K562 (cell line): ENCODE results near the gene CEP72.

Experiments
- CTCF ChIP-seq, 3 experiments: IDR thresholded peaks in 2 of 3; conservative IDR thresholded peaks in 1 of 3; 2 replicates each; pipeline ENCODE4 v1.5.1; 2011 to 2012; ENCODE audit warnings: low read length in 3 of 3, mild to moderate bottlenecking in 3 of 3, control low read depth in 2 of 3, improper control_type of control experiment in 1 of 3, inconsistent platforms in 1 of 3, low read depth in 1 of 3, mixed read lengths in 1 of 3, moderate library complexity in 1 of 3; ENCODE audit not compliant: insufficient read depth in 2 of 3
- ELF1 ChIP-seq: fragments of 200-800 bp; sonication (Bioruptor generic); IDR thresholded peaks from 2 replicates; pipeline ENCODE4 v1.6.1; 2016; ENCODE audit warnings: missing genetic modification characterization, missing compliant biosample characterization
- ESRRA ChIP-seq: fragments of 450-650 bp; IDR thresholded peaks from 2 replicates; pipeline ENCODE4 v1.6.1; 2014; ENCODE audit warnings: low read depth, mild to moderate bottlenecking, moderate library complexity, borderline replicate concordance
- EZH2 ChIP-seq: IDR thresholded peaks from 2 replicates; pipeline ENCODE4 v1.6.1; 2012; ENCODE audit warnings: low read depth, mild to moderate bottlenecking, inconsistent platforms, low read length, borderline replicate concordance
- GATAD2B ChIP-seq: fragments of 450-650 bp; IDR thresholded peaks from 2 replicates; pipeline ENCODE4 v1.6.1; 2017; ENCODE audit warnings: mild to moderate bottlenecking, borderline replicate concordance
- HSF4 ChIP-seq: fragments of 250-450 bp; sonication (Bioruptor Pico); IDR thresholded peaks from 2 replicates; pipeline ENCODE4 v2.1.2; 2022; ENCODE audit warnings: mild to moderate bottlenecking, moderate library complexity, borderline replicate concordance
- LARP7 ChIP-seq: fragments of 450-650 bp; IDR thresholded peaks from 2 replicates; pipeline ENCODE4 v1.6.1; 2016
- MTA2 ChIP-seq: fragments of 450-650 bp; IDR thresholded peaks from 2 replicates; pipeline ENCODE4 v1.6.1; 2016; ENCODE audit warnings: low read depth
- POLR2A ChIP-seq: fragments of 450-650 bp; conservative IDR thresholded peaks from 2 replicates; pipeline ENCODE4 v1.6.1; 2016
- ZNF518B ChIP-seq: fragments of 250-450 bp; sonication (Bioruptor Pico); IDR thresholded peaks from 2 replicates; pipeline ENCODE4 v1.5.0; 2021; ENCODE audit warnings: mild to moderate bottlenecking, moderate library complexity
- ZZZ3 ChIP-seq: fragments of 450-650 bp; IDR thresholded peaks from 2 replicates; pipeline ENCODE4 v1.6.1; 2016; ENCODE audit warnings: antibody characterized with exemption, mild to moderate bottlenecking, moderate library complexity
- TF ChIP-seq, protein P1 (sequence below): sonication (generic); formaldehyde crosslinking; IDR thresholded peaks from 2 replicates; pipeline ENCODE4 v1.8.0; 2022; ENCODE audit warnings: missing genetic modification reagents, mild to moderate bottlenecking, moderate library complexity, borderline replicate concordance
- TF ChIP-seq, protein P2 (sequence below): fragments of 450-650 bp; conservative IDR thresholded peaks from 2 replicates; pipeline ENCODE4 v1.6.1; 2016; ENCODE audit warnings: missing genetic modification characterization, low read depth, mild to moderate bottlenecking, missing compliant biosample characterization, moderate library complexity
- TF ChIP-seq, protein P3 (sequence below): sonication (generic); formaldehyde crosslinking; IDR thresholded peaks from 2 replicates; pipeline ENCODE4 v1.8.0; 2022; ENCODE audit warnings: mild to moderate bottlenecking, missing genetic modification reagents, borderline replicate concordance

DNA sequence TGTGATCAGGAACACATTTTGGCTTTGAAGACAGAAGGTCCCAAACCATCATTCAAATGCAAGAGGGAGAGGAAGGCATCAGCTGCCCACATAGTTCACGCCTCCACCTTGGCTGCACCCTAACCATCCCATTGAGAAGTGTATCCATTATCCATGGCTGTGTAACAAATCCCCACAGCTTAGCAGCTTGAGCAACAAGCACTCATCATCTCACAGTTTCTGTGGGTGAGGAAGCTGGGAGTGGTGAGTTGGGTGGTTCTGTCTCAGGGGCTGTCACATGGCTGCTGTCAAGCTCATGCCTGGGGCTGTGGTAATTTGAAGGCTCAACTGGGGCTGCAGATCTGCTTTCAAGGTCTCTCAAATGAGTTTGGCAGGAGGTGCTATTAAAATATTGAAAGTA, 23.0 kb upstream of the CEP72 start:
- TF ChIP-seq ZNF518B (CRISPR knock-in tag): no peak
- TF ChIP-seq POLR2A: no peak
- TF ChIP-seq CTCF (IDR thresholded peaks at IDR 0.05 in 2 of 3, conservative IDR thresholded peaks at IDR 0.05 in 1 of 3; ENCODE audit: insufficient read depth in 2 of 3, low read depth in 1 of 3, low read length in 3 of 3): no peak
- no peak for TF ChIP-seq GATAD2B
- TF ChIP-seq MTA2: no peak
- TF ChIP-seq, protein P1, sequence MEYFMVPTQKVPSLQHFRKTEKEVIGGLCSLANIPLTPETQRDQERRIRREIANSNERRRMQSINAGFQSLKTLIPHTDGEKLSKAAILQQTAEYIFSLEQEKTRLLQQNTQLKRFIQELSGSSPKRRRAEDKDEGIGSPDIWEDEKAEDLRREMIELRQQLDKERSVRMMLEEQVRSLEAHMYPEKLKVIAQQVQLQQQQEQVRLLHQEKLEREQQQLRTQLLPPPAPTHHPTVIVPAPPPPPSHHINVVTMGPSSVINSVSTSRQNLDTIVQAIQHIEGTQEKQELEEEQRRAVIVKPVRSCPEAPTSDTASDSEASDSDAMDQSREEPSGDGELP (CRISPR knock-in tag): no peak
- TF ChIP-seq EZH2: no peak
- no peak for TF ChIP-seq ZZZ3
- TF ChIP-seq ESRRA: no peak
- TF ChIP-seq ELF1 (tag): no peak
- TF ChIP-seq, protein P2, sequence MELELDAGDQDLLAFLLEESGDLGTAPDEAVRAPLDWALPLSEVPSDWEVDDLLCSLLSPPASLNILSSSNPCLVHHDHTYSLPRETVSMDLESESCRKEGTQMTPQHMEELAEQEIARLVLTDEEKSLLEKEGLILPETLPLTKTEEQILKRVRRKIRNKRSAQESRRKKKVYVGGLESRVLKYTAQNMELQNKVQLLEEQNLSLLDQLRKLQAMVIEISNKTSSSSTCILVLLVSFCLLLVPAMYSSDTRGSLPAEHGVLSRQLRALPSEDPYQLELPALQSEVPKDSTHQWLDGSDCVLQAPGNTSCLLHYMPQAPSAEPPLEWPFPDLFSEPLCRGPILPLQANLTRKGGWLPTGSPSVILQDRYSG (tag): no peak
- TF ChIP-seq HSF4 (CRISPR knock-in tag): no peak
- TF ChIP-seq, protein P3, sequence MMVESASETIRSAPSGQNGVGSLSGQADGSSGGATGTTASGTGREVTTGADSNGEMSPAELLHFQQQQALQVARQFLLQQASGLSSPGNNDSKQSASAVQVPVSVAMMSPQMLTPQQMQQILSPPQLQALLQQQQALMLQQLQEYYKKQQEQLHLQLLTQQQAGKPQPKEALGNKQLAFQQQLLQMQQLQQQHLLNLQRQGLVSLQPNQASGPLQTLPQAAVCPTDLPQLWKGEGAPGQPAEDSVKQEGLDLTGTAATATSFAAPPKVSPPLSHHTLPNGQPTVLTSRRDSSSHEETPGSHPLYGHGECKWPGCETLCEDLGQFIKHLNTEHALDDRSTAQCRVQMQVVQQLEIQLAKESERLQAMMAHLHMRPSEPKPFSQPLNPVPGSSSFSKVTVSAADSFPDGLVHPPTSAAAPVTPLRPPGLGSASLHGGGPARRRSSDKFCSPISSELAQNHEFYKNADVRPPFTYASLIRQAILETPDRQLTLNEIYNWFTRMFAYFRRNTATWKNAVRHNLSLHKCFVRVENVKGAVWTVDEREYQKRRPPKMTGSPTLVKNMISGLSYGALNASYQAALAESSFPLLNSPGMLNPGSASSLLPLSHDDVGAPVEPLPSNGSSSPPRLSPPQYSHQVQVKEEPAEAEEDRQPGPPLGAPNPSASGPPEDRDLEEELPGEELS: no peak
- no peak for TF ChIP-seq LARP7
